ENCODE measurements around the gene IL17C. TPM values are rescaled to one million over a fixed set of nuclear protein-coding genes. Genes with fewer than 3 reads are reported as not detected.
"Not testable (repeated sequence)": the region's sequence is repeated elsewhere in the genome, so short reads cannot be mapped to it uniquely, and the experiment has no call there.

Gene IL17C
- total RNA-seq, 1 donor from 2014 or later, result 0.23 TPM

DNA sequence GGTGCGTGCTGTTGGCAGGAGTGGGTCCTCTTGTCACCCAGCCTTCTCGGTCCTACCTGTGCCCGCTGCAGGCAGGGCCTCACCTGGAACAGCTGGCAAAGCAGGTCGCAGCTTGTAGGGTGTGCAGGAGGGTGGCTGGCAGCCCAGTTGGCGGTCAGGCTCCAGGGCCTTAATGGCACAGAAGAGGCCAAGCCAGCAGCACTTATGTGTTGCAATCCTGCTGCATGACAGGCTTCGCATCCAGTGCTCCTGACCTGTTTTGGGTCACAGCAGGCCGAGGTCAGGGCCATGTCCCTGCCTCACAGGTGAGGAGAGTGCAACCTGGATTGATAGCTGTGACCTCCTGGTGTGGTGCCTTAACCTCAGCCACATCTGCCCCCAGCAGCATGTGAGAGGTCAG, 36.3 kb upstream of the IL17C start:
- Mint-ChIP-seq H3K27ac (ENCODE audit: unreplicated experiment) (no peak overlapping the region), H3K36me3 (ENCODE audit: low read depth) (peaks cover 11% of the 10 kb centered on the region), H3K9me3 (no peaks in the 10 kb centered on the region), H3K4me1 (no peaks in the 10 kb centered on the region), H3K27me3 (ENCODE audit: low read depth) (no peaks in the 10 kb centered on the region), H3K4me3 (no peak overlapping the region)
- DNase-seq (ENCODE audit: low read depth, low spot score), result no peak
- TF ChIP-seq CTCF (conservative IDR thresholded peaks at IDR 0.05), result no peak

DNA sequence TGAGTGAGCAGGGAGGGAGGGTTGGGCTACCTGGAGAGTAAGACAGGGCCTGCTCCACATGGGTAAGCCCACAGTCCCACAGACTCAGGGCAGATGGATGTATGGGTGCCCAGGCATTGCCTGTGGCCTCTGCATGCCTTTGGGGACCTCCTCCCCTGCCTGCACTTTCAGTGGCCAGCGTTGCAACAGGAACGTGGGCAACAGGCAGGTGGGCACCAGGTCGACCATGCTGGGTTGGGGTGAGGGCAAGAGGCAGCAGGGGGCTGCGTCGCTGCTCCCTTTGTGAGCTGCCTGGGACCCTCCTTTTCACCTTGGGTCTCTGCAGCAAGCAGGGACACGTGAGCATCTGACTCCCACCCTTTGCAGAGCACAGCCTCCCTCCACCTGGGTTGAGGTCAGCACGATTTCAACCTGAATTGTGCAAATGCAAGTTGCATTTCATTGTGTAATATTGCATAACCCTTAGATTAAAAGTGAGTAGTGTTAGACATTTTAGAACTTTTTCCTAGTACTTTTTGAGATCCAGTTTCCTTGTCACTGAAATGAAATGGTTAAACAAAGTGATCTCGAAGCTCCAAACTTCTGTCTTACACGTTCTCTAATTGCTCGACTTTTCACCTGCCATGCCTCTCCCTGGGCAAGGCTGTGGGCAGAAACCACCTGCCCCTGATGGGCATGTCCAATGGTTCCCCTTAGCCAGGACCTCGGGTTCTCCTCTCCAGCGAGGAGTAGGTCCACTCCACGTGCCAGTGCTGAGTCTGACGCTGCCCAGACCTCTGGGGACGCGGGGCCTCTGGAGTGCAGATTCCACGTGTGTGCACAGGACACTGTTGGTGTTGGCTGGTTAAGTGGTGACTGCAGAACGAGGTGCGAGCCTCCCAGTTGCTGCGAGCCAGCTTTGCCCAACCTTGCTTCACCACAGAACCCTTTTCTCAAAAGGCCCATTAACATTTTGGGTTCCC, 32.9 kb upstream of the IL17C start:
- no peak for DNase-seq (ENCODE audit: low read depth, low spot score)
- Mint-ChIP-seq H3K4me1 (no peaks in the 10 kb centered on the region), H3K36me3 (ENCODE audit: low read depth) (peaks cover 15% of the 10 kb centered on the region), H3K27me3 (ENCODE audit: low read depth) (no peaks in the 10 kb centered on the region), H3K27ac (ENCODE audit: unreplicated experiment) (no peak overlapping the region), H3K9me3 (no peaks in the 10 kb centered on the region), H3K4me3 (no peak overlapping the region)
- TF ChIP-seq CTCF (conservative IDR thresholded peaks at IDR 0.05), result no peak

- H3K9me3 Mint-ChIP-seq, result no peaks in the 10 kb centered on the region
- TF ChIP-seq CTCF (conservative IDR thresholded peaks at IDR 0.05), result no peak
- H3K27me3 Mint-ChIP-seq (ENCODE audit: low read depth), result no peaks in the 10 kb centered on the region
- H3K4me1 Mint-ChIP-seq, result no peaks in the 10 kb centered on the region
- H3K36me3 Mint-ChIP-seq (ENCODE audit: low read depth), result peaks cover 16% of the 10 kb centered on the region
- H3K4me3 Mint-ChIP-seq, result no peak overlapping the region
- no peak overlapping the region for H3K27ac Mint-ChIP-seq (ENCODE audit: unreplicated experiment)
- DNase-seq (ENCODE audit: low read depth, low spot score), result no peak
Observed at GRCh38 chr16:88606148-88606757, 32.1 kb upstream of the IL17C start.

DNA sequence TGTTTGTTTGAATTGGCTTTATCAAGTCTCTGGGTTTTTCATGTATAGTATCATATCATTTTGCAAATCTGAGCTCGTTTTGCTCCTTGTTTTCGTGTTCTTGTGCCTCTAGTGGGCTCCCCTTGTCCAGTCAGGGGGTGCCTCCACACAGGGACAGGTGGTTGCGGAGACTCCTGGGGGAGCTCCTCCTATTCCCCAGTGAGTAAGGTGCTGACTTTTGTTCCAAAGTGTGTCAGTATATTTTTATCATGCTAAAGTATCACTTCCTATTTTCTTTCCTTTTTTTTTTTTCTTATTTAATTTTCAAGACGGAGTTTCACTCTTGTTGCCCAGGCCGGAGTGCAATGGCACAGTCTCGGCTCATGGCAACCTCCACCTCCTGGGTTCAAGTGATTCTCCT, 30.3 kb upstream of the IL17C start:
- no peaks in the 10 kb centered on the region for H3K4me1 Mint-ChIP-seq
- DNase-seq (ENCODE audit: low read depth, low spot score), result no peak
- no peaks in the 10 kb centered on the region for H3K9me3 Mint-ChIP-seq
- H3K36me3 Mint-ChIP-seq (ENCODE audit: low read depth), result peaks cover 10% of the 10 kb centered on the region
- H3K27me3 Mint-ChIP-seq (ENCODE audit: low read depth), result no peaks in the 10 kb centered on the region
- no peak for TF ChIP-seq CTCF (conservative IDR thresholded peaks at IDR 0.05)
- H3K4me3 Mint-ChIP-seq, result no peak overlapping the region
- H3K27ac Mint-ChIP-seq (ENCODE audit: unreplicated experiment), result no peak overlapping the region

DNA sequence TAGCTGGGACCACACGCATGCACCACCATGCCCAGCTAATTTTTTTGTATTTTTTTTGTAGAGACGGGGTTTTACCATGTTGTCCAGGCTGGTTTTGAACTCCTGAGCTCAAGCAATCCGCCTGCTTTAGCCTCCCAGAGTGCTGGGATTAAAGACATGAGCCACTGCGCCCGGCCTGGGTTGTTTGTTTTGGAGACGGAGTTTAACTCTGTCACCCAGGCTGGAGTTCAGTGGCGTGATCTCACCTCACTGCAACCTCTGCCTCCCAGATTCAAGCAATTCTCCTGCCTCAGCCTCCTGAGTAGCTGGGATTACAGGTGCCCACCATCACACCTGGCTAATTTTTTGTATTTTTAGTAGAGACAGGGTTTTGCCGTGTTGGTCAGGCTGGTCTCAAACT, 28.9 kb upstream of the IL17C start:
- H3K4me1 Mint-ChIP-seq; H3K9me3 Mint-ChIP-seq; H3K27me3 Mint-ChIP-seq (ENCODE audit: low read depth); H3K36me3 Mint-ChIP-seq (ENCODE audit: low read depth); H3K4me3 Mint-ChIP-seq; DNase-seq (ENCODE audit: low read depth, low spot score); H3K27ac Mint-ChIP-seq (ENCODE audit: unreplicated experiment): not testable (repeated sequence)

GRCh38 chr16:88610080-88610479, 28.3 kb upstream of the IL17C start:
- no peaks in the 10 kb centered on the region for H3K27me3 Mint-ChIP-seq (ENCODE audit: low read depth)
- no peak overlapping the region for H3K4me3 Mint-ChIP-seq
- H3K9me3 Mint-ChIP-seq, result no peaks in the 10 kb centered on the region
- peaks cover 8% of the 10 kb centered on the region for H3K36me3 Mint-ChIP-seq (ENCODE audit: low read depth)
- H3K4me1 Mint-ChIP-seq, result no peaks in the 10 kb centered on the region
- peak; percentile 26 for TF ChIP-seq CTCF (conservative IDR thresholded peaks at IDR 0.05)
- no peak for DNase-seq (ENCODE audit: low read depth, low spot score)
- H3K27ac Mint-ChIP-seq (ENCODE audit: unreplicated experiment), result no peak overlapping the region

All from neural crest cell (in vitro differentiated cells).